Measurements from ENCODE around the gene CKAP2L.
A peak's percentile ranks its signal among the peaks of the same experiment; 100 is the strongest.

CKAP2L gene

DNA sequence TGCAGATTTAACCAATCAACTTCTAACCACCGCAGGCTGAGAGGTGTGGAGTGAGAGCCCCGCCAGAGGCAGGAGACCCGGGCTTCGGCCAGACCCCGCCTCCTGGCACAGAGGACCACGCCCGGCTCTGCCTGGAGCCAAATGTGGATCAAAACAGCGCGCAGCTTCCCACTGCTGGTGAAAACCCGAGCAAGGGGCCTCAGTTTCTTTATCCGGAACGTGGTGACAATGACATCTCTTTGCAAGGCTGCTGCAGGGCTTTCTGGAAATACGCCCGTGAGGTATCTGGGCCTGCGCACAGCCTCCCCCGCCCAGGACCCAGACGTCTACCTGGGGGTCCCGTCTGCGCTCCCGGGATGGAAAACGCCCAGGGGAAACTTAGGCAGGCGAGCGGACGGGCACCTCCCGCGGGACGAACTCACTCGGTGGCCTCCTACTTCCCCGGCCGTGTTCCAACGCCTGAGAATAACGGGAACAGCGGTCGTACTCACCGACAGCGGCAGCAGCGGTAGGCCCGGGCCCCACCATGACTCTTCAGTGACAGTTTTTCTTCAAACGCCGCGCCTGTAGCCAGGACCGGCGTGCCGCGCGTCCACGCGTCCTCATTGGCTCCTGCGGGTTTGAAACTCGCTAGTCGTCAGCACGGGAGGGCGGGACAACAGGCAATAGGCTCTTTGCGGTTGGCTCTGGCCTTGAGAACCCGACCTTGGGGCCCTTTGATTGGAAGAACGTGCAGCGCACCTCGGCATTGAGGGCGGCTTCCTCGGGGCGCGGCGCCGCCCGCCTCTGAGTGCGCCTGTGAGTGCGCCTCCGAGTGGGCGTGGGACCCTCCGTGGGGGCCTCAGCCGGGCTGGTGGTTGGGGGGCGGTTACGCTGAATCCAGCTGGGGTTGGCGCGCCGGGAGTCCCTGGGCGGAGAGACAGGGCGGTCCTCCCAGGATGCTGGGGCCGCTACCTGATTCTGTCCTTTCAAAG lies at the start of gene CKAP2L:
Gene CKAP2L, minus strand, starts transcription at position 539 of the 974 bp plus-strand sequence. Its CDS starts 11 bp downstream, at position 528.
- peak within 1 kb of the TSS; percentile 90 for H3K4me3 ChIP-seq (ENCODE audit: low read length)
- DNase-seq (ENCODE audit: low read depth): peak; percentile 95
- no peak for TF ChIP-seq CTCF (conservative IDR thresholded peaks at IDR 0.05; ENCODE audit: low read depth, low read length)

DNA sequence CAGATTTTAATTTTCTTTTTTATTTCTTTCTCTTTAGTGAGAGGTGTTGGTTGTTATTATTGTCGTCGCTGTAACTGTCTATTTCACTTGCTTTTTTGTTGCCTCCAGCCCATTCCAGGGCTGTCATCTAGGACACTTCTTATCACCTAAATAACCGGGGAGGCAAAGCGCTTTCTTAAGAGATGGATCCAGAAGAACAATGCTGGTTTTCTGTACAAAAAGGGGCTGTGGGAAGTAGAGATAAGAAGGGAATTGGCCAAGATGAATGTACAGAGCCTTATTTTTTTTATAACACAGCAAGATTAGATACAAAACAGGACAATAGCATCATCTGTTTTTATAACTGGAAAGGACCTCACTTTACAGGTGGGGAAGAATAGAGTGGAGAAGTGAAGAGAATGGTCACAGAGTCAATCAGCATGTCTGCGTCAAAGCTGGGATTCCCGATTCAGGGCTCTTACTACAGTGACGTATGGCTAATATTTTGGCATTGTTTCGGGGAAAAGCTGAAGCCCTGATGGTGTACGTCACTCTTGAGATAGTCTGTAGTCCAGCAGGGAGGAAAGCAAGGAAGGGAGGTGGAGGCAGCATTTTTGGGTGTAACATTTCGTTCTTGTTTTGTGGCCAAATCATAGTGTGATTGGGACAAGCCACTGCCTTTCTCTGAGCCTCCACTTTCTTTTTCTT lies 49.0 kb upstream of the CKAP2L start:
- no peak overlapping the region for H3K4me3 ChIP-seq (ENCODE audit: low read length)
- no peak for TF ChIP-seq CTCF (conservative IDR thresholded peaks at IDR 0.05; ENCODE audit: low read depth, low read length)
- no peak for DNase-seq (ENCODE audit: low read depth)

- no peak overlapping the region for H3K4me3 ChIP-seq (ENCODE audit: low read length)
- peak; percentile 83 for DNase-seq (ENCODE audit: low read depth)
- TF ChIP-seq CTCF (conservative IDR thresholded peaks at IDR 0.05; ENCODE audit: low read depth, low read length): no peak
Measured at GRCh38 chr2:112812318-112813267, 48.2 kb upstream of the CKAP2L start.

DNA sequence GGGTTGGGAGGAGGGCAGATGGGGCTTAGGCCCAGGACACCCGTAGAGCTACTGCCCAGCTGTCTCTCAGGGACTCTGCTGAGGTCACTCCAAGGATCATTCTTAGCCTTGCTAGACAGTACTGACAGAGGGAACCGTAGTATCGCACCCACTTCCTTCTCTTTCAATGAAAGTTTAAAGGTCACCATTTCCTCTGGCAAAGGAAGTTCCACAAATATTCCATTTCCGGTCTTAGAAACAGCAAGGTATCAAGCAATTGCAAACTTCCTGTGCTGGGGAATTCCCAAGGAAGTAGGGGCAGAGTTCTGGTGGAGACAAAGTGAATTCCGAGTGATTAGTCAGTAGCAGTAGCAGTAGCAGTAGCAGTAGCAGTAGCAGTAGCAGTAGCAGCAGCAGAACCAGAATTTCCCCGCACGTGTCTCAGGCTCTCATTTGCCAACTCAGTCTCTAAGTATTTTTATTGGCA lies 47.5 kb upstream of the CKAP2L start:
- DNase-seq (ENCODE audit: low read depth): no peak
- H3K4me3 ChIP-seq (ENCODE audit: low read length): no peak overlapping the region
- TF ChIP-seq CTCF (conservative IDR thresholded peaks at IDR 0.05; ENCODE audit: low read depth, low read length): no peak

DNA sequence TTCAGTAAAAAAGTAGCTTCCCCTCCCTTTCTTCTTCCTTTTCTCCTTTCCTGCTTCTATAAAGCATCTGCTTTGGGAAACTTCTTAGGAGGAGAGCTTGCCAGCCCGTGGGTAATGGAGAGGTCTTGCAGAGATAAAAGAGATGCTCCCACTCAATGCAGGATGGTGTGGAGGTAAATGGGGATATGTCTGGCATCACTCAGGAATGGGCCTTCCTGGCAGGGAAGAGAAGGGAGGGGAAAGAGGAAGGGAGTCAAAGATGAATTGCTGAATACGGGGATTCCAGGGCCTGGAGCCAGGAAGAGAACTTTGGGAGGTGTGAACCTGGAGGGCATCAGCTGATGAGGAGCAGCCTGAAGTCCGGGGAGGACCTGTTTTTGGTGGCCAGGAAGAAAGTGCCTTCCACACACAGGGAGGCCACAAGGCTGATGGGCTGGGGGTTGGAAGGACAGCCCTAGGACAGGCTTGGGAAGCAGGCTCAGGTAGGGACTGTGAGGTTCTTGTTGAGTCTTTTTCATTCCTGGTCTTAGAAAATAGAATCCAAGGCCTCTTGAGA lies 46.9 kb upstream of the CKAP2L start:
- TF ChIP-seq CTCF (conservative IDR thresholded peaks at IDR 0.05; ENCODE audit: low read depth, low read length): no peak
- no peak overlapping the region for H3K4me3 ChIP-seq (ENCODE audit: low read length)
- no peak for DNase-seq (ENCODE audit: low read depth)

DNA sequence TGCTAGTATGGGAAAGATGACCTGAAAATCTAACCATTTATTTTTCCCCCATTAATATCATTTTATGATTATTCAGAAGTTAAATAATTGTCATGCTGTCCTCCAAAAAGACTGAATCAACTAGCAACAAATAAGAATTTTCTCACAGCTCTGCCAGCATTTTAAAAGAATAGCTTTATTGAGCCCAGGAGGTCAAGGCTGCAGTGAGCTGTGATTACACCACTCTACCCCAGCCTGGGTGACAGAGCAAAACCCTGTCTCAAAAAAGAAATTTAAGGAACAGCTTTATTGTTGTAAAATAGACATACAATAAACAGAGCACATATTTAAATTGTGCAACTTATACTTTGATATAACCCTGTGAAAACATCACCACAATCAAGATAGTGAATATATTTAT lies 44.7 kb upstream of the CKAP2L start:
- no peak for TF ChIP-seq CTCF (conservative IDR thresholded peaks at IDR 0.05; ENCODE audit: low read depth, low read length)
- DNase-seq (ENCODE audit: low read depth): no peak
- no peak overlapping the region for H3K4me3 ChIP-seq (ENCODE audit: low read length)

Measured in retinal pigment epithelial cell (primary cell).